ACHN (cell line): ENCODE results near the gene AGPS.

Experiments
- DNase-seq: peaks from one replicate; pipeline ENCODE4 v3.0.0-alpha.2; 2015
- in situ Hi-C: cut with HindIII; loops from 2 replicates; pipeline ENCODE4 v1.10.0; 2017; ENCODE audit warnings: low sequenced_read_pairs, low pct_ligation_motif_present, low pct_unique_long_range_greater_than_20kb

AGPS gene

DNA sequence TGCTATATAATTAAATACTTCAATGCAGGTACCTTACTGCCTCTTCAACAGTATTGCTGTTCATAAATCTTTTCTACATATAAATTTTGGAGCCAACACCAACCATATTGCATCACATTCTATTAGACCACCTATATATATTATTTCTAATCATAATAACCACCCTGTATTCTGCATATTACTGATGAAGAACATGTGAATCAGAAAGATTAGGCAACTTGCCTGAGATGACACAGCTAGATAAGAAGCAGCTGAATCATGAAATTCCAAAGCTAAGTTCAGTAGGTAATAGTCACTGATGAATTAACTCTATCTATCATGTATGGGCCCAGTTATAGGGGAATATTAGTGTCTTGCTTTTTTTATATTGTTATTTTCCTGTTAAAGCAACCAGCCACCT lies 161.8 kb downstream of the AGPS start:
- in situ Hi-C loops = no loop called here

GRCh38 chr2:177556153-177556552 lies 163.6 kb downstream of the AGPS start:
- in situ Hi-C loops = no loop called here
- DNase-seq = no peak

More for the DNA sequence above, 161.8 kb downstream of the AGPS start:
- DNase-seq = no peak

DNA sequence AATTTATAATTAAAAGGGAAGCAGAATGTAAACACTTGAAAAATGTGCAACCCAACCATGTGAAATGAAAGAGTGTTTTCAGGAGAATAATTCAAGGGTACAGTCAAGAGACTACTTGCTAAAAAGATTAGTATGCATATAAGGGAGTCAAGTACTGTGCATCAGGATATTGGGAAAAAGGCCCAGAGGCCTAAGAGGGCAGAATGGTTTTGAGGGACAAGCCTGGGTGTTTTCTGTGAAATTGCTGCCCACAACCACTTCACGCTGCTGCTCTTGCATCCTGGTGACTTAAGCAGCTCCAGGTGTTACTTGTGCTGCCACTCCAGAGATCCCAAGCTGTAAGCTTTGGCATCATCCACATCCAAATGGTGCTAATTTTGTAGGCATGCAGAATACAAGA lies 165.2 kb downstream of the AGPS start:
- in situ Hi-C loops = no loop called here
- DNase-seq = no peak

DNA sequence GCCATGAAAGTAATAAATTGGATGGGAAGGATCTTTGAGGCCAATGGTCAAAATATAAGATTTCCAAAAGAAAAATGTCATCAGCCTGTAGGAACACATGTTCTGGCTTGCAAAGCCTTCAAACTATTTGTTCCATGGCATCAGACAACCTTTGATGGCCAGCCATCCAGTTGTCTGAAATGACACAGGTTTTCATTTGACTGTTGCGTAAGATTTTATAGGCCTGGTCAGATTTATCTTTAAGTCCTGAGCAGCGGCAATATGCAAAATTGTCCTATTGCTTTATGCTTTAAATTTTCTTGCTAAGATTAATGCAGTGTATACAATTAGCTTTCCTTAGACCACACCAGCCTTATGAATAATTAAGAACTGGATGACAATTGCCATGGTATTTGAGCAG lies 167.1 kb downstream of the AGPS start:
- no peak for DNase-seq
- in situ Hi-C loops = no loop called here

DNA sequence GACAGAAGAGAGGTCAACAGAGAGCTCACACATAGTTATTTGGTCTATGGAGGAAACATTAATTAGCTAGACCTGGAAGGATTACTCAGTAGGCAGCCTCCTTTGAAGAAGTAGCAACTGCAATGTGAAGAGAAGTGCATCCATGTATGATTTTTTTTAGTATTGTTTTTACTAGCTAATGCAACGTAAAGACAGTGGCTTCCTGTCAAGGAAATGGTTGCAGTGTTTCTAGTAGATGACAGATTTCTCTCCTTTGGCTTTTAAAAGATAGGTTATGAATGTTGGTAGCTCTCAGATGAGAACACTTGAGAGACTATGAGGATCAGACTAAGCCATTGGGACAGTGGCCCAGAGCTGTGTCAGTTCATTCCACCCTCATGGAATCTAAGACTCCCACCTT lies 175.8 kb downstream of the AGPS start:
- in situ Hi-C loops = no loop called here
- no peak for DNase-seq

- in situ Hi-C loops = no loop called here
- no peak for DNase-seq
Measured at GRCh38 chr2:177568893-177569292, 176.3 kb downstream of the AGPS start.

DNA sequence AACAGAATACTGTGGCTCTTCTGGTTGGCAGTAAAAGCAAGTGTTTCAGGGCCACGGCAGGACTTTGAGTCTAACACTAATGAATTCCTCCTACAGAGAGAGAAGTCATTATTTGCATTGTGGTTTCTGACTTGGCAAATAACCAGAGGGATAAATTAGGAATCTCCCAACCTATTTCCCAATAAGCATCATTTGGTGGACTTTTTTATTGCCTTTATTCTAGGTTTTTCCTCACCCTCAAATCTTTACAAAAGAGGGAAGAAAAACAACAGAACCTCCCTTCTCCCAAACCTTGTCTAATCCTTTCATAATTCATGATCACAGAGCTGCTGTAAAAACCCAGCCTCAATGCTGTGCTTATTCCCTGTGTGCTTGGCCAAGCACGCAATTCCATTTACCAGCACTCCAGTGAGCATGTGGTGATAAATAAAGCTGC lies 179.7 kb downstream of the AGPS start:
- in situ Hi-C loops = no loop called here
- peak; percentile 54 for DNase-seq

GRCh38 chr2:177573120-177573519 lies 180.5 kb downstream of the AGPS start:
- in situ Hi-C loops = no loop called here

GRCh38 chr2:177574356-177574755 lies 181.8 kb downstream of the AGPS start:
- DNase-seq = no peak
- in situ Hi-C loops = no loop called here

More at GRCh38 chr2:177573120-177573519, 180.5 kb downstream of the AGPS start:
- DNase-seq = peak; percentile 59

- no peak for DNase-seq
- in situ Hi-C loops = no loop called here
Measured at GRCh38 chr2:177575358-177575757, 182.8 kb downstream of the AGPS start.

DNA sequence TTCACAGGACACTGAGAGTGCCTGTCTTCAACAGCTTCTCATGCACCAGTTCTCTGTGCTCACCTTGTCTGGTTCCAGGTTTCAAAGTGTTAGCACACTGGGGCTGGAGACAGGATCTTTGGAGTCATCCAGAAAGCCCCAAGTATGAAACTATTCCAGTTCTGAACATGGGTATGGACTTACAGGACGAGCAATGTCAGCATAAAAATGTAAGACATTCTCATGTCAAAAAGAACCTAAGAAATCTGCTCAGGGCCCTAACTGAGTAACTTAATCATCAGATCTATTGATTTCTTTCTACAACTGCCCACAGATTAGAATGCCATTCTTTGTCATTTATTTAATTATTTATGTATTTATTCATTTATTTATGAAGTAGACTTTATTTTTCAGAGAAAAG lies 184.5 kb downstream of the AGPS start:
- in situ Hi-C loops = no loop called here
- no peak for DNase-seq

- in situ Hi-C loops = no loop called here
- no peak for DNase-seq
Measured at GRCh38 chr2:177578454-177578853, 185.9 kb downstream of the AGPS start.

DNA sequence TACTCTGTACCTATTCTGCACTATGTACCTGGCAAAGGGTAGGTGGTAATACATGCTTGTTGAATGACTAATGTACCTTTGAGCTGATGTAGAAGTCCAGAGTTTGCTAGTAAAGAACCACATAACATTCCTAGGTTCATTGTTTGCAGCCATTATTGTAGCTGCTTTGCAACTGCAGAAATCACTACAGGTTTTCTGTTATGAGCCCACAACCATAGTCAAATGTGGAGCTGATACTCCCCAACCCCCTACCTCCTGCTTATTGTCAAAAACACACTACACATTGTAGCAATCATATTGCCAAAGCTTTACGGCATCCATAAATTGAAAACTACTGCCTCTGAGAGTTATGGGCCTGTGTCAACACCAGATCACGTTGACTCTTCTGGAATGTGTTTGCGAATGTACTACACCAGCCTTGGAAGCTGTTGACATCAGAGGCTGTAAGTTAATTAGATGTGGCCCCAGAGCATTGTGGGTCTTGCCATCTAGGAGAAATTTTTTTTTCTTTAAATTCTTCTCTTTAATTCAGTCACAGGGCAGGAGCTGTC lies 187.0 kb downstream of the AGPS start:
- no peak for DNase-seq
- in situ Hi-C loops = no loop called here

GRCh38 chr2:177582000-177582399 lies 189.4 kb downstream of the AGPS start:
- in situ Hi-C loops = no loop called here
- no peak for DNase-seq

DNA sequence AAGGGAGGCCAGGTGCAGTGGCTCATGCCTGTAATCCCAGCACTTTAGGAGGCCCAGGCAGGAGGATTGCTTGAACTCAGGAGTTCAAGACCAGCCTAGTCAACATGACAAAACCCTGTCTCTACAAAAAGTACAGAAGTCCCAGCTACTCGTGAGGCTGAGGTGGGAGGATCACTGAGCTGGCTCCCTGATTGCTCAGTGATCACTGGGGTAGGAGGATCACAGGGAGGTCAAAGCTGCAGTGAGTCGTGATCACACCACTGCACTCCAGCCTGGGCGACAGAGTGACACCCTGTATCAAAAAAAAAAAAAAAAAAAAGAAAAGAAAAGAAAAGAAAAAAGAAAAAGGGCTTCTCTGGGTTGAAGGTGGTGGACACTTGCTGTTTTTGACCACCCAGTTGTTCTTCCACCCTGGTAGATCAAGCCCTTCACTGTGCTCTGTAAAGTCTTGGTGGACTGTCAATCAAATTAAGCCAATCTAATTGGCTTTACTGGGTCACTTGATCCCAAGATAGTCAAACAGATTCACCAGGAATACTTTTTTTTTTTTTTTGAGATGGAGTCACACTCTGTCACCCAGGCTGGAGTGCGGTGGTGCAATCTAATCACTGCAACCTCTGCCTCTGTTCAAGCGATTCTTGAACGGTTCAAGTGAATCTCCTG lies 191.6 kb downstream of the AGPS start:
- in situ Hi-C loops = no loop called here
- no peak for DNase-seq

- DNase-seq = no peak
- in situ Hi-C loops = no loop called here
Measured at GRCh38 chr2:177585234-177585863, 192.8 kb downstream of the AGPS start.

GRCh38 chr2:177586154-177586553 lies 193.6 kb downstream of the AGPS start:
- no peak for DNase-seq
- in situ Hi-C loops = no loop called here

DNA sequence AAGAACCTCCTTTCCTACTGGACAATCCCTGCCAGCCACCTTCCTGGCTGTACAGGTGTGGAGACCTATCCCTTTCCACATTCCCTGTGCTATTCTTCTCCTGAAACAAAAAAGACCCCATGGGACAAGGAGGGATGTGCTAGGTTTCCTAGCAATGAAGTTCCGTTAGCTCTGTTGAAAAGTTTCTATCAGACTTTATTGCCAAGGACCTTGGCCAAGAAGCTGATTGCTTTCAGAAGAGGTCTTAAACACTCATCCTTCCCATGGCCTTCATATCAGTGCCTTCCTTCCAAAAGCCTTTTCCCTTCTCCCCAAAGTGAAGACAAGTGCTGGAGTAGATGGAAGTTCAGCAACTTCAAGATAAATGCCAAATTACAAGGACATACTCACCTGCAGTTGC lies 194.8 kb downstream of the AGPS start:
- DNase-seq = no peak
- in situ Hi-C loops = no loop called here

- no peak for DNase-seq
- in situ Hi-C loops = no loop called here
Measured at GRCh38 chr2:177588671-177589070, 196.1 kb downstream of the AGPS start.

- in situ Hi-C loops = no loop called here
- no peak for DNase-seq
Measured at GRCh38 chr2:177589186-177589585, 196.6 kb downstream of the AGPS start.
